HG03575 (cell line): ENCODE results near the gene RAB32.

Experiments used
- ATAC-seq: cut with Tn5 transposase; IDR thresholded peaks from one replicate; pipeline ENCODE4 v1.9.1; 2021; ENCODE audit not compliant: unreplicated experiment, insufficient number of reproducible peaks, low FRiP score; ENCODE audit errors: extremely low read depth

RAB32 gene

GRCh38 chr6:146574211-146574610, 30.6 kb downstream of the RAB32 start:
- ATAC-seq = no peak

GRCh38 chr6:146578054-146578453, 34.4 kb downstream of the RAB32 start:
- ATAC-seq = no peak

- ATAC-seq = no peak
Measured at GRCh38 chr6:146581968-146582367, 38.3 kb downstream of the RAB32 start.

- no peak for ATAC-seq
Measured at GRCh38 chr6:146582857-146583256, 39.2 kb downstream of the RAB32 start.

GRCh38 chr6:146583966-146584365, 40.3 kb downstream of the RAB32 start:
- ATAC-seq = no peak

GRCh38 chr6:146587459-146587858, 43.8 kb downstream of the RAB32 start:
- ATAC-seq = no peak

- ATAC-seq = no peak
Measured at GRCh38 chr6:146590492-146590891, 46.9 kb downstream of the RAB32 start.

- ATAC-seq = no peak
Measured at GRCh38 chr6:146592451-146592850, 48.8 kb downstream of the RAB32 start.

GRCh38 chr6:146593986-146594385, 50.4 kb downstream of the RAB32 start:
- no peak for ATAC-seq

GRCh38 chr6:146594495-146594894, 50.9 kb downstream of the RAB32 start:
- ATAC-seq = no peak

- ATAC-seq = no peak
Measured at GRCh38 chr6:146595972-146596731, 52.5 kb downstream of the RAB32 start.

GRCh38 chr6:146598772-146599405, 55.3 kb downstream of the RAB32 start, which contains the start of gene ADGB:
Gene ADGB (plus strand): TSS chr6:146598972. CDS start chr6:146599041, 69 bp downstream.
- no peak for ATAC-seq

- ATAC-seq = no peak
Measured at GRCh38 chr6:146601352-146601751, 57.7 kb downstream of the RAB32 start.

- ATAC-seq = no peak
Measured at GRCh38 chr6:146602526-146602925, 58.9 kb downstream of the RAB32 start.
